ENCODE measurements around the gene UTP18.

UTP18 gene

GRCh38 chr17:51335883-51336822 is 75.8 kb downstream of the UTP18 start:
- DNase-seq, result no peak

- DNase-seq, result no peak
Measured at GRCh38 chr17:51341457-51341856, 81.1 kb downstream of the UTP18 start.

GRCh38 chr17:51342257-51342656 is 81.9 kb downstream of the UTP18 start:
- DNase-seq, result no peak

GRCh38 chr17:51344532-51344931 is 84.2 kb downstream of the UTP18 start:
- no peak for DNase-seq

GRCh38 chr17:51346218-51346982 is 86.1 kb downstream of the UTP18 start:
- DNase-seq, result no peak

All from KG1 (cell line).